Prostate gland (tissue), 2 donors: ENCODE data around the gene SEMA4G. TPM values are rescaled to one million over a fixed set of nuclear protein-coding genes. Genes with fewer than 3 reads are reported as not detected.

Source experiments
- DNase-seq: peaks from one replicate; pipeline ENCODE4 v3.0.0-alpha.2; 2019; ENCODE audit warnings: low spot score
- H3K27ac ChIP-seq, 2 donors: fragments of 200-600 bp; sonication (generic); 2 replicates each; pipeline ENCODE4 v1.5.1; 2017 to 2019
- H3K27me3 ChIP-seq: fragments of 200-600 bp; sonication (generic); replicated peaks from 2 replicates; pipeline ENCODE4 v1.5.1; 2019; ENCODE audit not compliant: insufficient read depth
- H3K36me3 ChIP-seq, 2 donors: fragments of 200-600 bp; sonication (generic); 1 replicate in 1 of 2; 2 replicates in 1 of 2; pipeline versions ENCODE4 v1.5.1 to v1.8.1; 2017 to 2019
- H3K4me1 ChIP-seq: fragments of 200-600 bp; sonication (generic); replicated peaks from 2 replicates; pipeline ENCODE4 v1.5.1; 2019
- H3K4me3 ChIP-seq, 2 donors: fragments of 200-600 bp; sonication (generic); 2 replicates each; pipeline ENCODE4 v1.5.1; 2017 to 2019
- H3K9me3 ChIP-seq: fragments of 200-600 bp; sonication (generic); 2 replicates; pipeline ENCODE4 v1.5.1; 2017
- POLR2A ChIP-seq: fragments of 450-650 bp; IDR thresholded peaks from one replicate; pipeline ENCODE4 v1.6.1; 2016; ENCODE audit warnings: antibody characterized with exemption, mild to moderate bottlenecking
- POLR2AphosphoS5 ChIP-seq: sonication (generic); formaldehyde crosslinking; IDR thresholded peaks from one replicate; pipeline ENCODE4 v1.6.1; 2017; ENCODE audit warnings: antibody characterized with exemption
- WGBS: methylation state at CpG from one replicate; pipeline ENCODE4 v1.1.5; 2018; 5-methylcytosine and 5-hydroxymethylcytosine counted together
- intact Hi-C: fragments of 100-400 bp; cut with DNase I; formaldehyde crosslinking; loops from one replicate; pipeline ENCODE4 v1.14.2; 2022
- total RNA-seq, 2 donors: library from RNA; depleted of rRNA; stranded (reverse); fragments of >200 nt; gene quantifications; one replicate each; pipeline ENCODE4 v1.1.0, GENCODE V29; 2016
- TF ChIP-seq, protein P1 (sequence below), 4 experiments: fragments of 200-600 bp in 2 of 4; fragments of 450-650 bp in 2 of 4; sonication (generic) in 2 of 4; IDR thresholded peaks; 1 replicate in 3 of 4; 2 replicates in 1 of 4; pipeline ENCODE4 v1.5.1; 2016 to 2019; ENCODE audit warnings: antibody characterized with exemption in 4 of 4, mild to moderate bottlenecking in 2 of 4, moderate library complexity in 2 of 4

Gene SEMA4G
- total RNA-seq, 2 donors from 2014 or later = 24.2 to 31.0 TPM

DNA sequence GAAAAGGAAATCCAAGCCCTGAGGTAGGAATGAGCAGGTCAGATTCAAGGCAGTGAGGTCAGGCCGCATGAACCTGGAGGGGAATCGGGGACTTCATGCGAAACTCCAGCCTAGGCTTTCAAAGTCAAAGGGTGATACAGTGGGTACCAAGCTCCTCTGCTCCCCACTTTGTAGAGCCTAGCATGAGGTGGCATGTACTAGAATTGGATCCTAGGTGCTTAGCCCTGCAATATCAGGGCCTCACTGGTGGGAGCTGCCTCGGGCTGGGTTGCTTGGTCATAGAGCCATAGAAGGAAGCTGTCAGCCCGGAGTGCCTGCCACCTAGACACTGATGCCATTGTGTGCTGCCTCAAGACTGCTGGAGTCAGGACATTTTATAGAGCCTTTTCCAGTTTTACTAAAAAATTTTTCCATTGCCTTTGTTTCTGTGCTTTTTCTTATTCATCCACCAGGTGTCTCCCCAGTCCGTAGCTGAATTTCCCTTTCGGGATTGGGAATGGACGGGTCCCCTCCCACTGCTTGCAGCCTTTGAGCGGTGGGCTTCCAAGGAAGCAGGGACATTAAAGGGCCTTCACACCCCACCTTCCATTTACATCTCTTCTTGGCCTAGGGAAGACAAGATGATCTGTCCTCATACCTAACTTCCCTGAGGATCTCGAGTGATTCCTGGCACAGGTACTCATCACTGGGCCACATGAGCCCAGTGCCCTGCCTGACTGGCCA is 24.8 kb downstream of the SEMA4G start:
- WGBS = 42% methylated on average over 10 of the region's 10 CpGs
- DNase-seq = no peak
- H3K9me3 ChIP-seq = no peaks in the 10 kb centered on the region
- TF ChIP-seq POLR2A (no peak), POLR2AphosphoS5 (peak; percentile 52)
- TF ChIP-seq, protein P1, sequence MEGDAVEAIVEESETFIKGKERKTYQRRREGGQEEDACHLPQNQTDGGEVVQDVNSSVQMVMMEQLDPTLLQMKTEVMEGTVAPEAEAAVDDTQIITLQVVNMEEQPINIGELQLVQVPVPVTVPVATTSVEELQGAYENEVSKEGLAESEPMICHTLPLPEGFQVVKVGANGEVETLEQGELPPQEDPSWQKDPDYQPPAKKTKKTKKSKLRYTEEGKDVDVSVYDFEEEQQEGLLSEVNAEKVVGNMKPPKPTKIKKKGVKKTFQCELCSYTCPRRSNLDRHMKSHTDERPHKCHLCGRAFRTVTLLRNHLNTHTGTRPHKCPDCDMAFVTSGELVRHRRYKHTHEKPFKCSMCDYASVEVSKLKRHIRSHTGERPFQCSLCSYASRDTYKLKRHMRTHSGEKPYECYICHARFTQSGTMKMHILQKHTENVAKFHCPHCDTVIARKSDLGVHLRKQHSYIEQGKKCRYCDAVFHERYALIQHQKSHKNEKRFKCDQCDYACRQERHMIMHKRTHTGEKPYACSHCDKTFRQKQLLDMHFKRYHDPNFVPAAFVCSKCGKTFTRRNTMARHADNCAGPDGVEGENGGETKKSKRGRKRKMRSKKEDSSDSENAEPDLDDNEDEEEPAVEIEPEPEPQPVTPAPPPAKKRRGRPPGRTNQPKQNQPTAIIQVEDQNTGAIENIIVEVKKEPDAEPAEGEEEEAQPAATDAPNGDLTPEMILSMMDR (IDR thresholded peaks at IDR 0.05) = peak; percentile 32 to 80 (median 66)
- H3K4me1 ChIP-seq = peaks cover 8% of the 10 kb centered on the region
- peaks cover 0 to 9% of the 10 kb centered on the region in 2 donors for H3K36me3 ChIP-seq
- no peak overlapping the region for H3K4me3 ChIP-seq
- H3K27me3 ChIP-seq = no peaks in the 10 kb centered on the region
- no peak overlapping the region for H3K27ac ChIP-seq
- intact Hi-C loops = loop anchor here (1.0 to 10.0 kb wide), 2 partner anchors 20 to 701 kb away; partner anchors contain the start of gene FBXW4

DNA sequence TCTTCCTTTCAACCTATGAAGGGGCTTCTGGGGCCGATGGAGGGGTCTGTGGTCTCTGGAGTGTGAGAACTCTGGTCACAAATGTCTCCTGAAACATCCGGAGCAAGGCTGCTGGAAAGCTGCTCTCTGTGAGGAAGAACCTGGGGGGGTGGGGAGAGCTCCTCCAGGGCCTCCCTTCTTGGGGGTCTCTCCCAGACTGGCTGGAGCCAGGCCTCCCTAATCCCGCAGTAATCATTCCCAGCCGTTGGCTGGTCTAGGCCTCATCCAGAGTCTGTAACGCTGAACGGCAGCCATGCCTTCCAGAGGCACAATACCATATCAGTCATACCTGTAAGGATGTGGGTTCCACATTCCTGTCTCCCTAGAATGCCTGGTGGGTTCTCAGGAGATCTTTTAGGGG is 25.9 kb downstream of the SEMA4G start:
- Histone ChIP-seq H3K9me3 (no peaks in the 10 kb centered on the region), H3K4me3 (no peak overlapping the region), H3K27ac (no peak overlapping the region), H3K27me3 (no peaks in the 10 kb centered on the region), H3K4me1 (peaks cover 8% of the 10 kb centered on the region), H3K36me3 (peaks cover 0 to 9% of the 10 kb centered on the region in 2 donors)
- 71% methylated on average over 6 of the region's 6 CpGs for WGBS
- intact Hi-C loops = loop anchor here (10.0 kb wide), 1 partner anchor 700 kb away; the partner anchor contains the start of gene FBXW4
- DNase-seq = no peak
- TF ChIP-seq POLR2A (no peak), POLR2AphosphoS5 (no peak)
- TF ChIP-seq, protein P1 (IDR thresholded peaks at IDR 0.05) = no peak

DNA sequence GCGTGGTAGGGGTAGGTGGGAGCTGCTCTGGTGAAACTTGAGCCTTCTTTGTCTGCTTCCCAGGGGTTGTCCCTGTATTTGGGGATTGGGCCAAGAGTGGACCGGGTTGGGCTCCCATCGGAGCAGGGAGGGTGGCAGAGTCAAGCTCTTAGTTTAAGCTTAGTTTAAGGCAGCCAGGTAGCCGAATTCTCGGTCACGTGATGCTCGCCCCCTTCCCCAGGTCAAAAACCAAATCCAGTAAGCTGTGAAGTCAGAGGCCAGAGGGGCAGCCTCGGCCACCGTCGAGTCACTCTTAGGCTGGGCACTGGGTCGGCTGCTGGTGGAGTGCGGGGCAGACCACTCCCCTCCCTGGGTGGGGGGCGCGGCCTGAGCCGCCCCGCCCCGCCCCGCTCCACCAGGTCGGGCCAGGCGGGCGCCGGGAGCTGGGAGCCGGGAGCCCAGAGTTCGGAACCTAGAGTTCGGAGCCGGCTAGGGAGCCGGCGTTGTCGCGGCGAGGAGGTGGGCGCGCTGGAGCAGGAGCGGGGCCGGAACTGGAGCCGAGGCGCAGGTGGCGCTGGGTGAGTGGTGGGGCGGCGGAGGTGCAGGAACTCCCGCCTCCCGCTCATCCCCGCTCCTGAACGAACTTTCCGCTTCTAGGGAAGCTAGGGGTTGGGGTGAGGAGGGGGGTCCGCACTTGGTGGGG is 27.5 kb downstream of the SEMA4G start:
- intact Hi-C loops = loop anchor here (1.0 to 10.0 kb wide), 2 partner anchors 15 to 698 kb away; partner anchors contain the start of gene FBXW4
- peaks cover 17% of the 10 kb centered on the region for H3K4me1 ChIP-seq

GRCh38 chr10:100997360-100998182 is 28.3 kb downstream of the SEMA4G start:
- peak overlapping the region; percentile 99 to 100 for H3K27ac ChIP-seq
- peak overlapping the region; percentile 64 to 91 for H3K4me3 ChIP-seq
- TF ChIP-seq, protein P1 (IDR thresholded peaks at IDR 0.05) = peak; percentile 85 to 92 (median 88)
- peak; percentile 27 for TF ChIP-seq POLR2AphosphoS5
- TF ChIP-seq POLR2A = peak; percentile 38
- peaks cover 23% of the 10 kb centered on the region for H3K4me1 ChIP-seq
- WGBS = 1% methylated on average over 59 of the region's 66 CpGs
- peak; percentile 71 for DNase-seq
- H3K36me3 ChIP-seq = peaks cover 0 to 1% of the 10 kb centered on the region in 2 donors
- no peaks in the 10 kb centered on the region for H3K9me3 ChIP-seq
- H3K27me3 ChIP-seq = no peaks in the 10 kb centered on the region
- intact Hi-C loops = loop anchor here (1.0 to 10.0 kb wide), 2 partner anchors 15 to 697 kb away; partner anchors contain the start of gene FBXW4

More for the DNA sequence above, 27.5 kb downstream of the SEMA4G start:
- Histone ChIP-seq H3K4me3 (peak overlapping the region; percentile 64 to 91), H3K9me3 (no peaks in the 10 kb centered on the region), H3K27me3 (no peaks in the 10 kb centered on the region), H3K36me3 (no peaks in the 10 kb centered on the region), H3K27ac (peak overlapping the region; percentile 99 to 100)
- 3% methylated on average over 26 of the region's 46 CpGs for WGBS
- DNase-seq = no peak
- no peak for TF ChIP-seq POLR2A
- TF ChIP-seq, protein P1 (IDR thresholded peaks at IDR 0.05) = peak in 2 of 4 experiments; percentile 18 to 19
